Measurements from ENCODE around the gene GET4. TPM values are rescaled to one million over a fixed set of nuclear protein-coding genes. Genes with fewer than 3 reads are reported as not detected.

The GET4 gene
- polyA plus RNA-seq, 1 experiment, result 21.7 TPM

DNA sequence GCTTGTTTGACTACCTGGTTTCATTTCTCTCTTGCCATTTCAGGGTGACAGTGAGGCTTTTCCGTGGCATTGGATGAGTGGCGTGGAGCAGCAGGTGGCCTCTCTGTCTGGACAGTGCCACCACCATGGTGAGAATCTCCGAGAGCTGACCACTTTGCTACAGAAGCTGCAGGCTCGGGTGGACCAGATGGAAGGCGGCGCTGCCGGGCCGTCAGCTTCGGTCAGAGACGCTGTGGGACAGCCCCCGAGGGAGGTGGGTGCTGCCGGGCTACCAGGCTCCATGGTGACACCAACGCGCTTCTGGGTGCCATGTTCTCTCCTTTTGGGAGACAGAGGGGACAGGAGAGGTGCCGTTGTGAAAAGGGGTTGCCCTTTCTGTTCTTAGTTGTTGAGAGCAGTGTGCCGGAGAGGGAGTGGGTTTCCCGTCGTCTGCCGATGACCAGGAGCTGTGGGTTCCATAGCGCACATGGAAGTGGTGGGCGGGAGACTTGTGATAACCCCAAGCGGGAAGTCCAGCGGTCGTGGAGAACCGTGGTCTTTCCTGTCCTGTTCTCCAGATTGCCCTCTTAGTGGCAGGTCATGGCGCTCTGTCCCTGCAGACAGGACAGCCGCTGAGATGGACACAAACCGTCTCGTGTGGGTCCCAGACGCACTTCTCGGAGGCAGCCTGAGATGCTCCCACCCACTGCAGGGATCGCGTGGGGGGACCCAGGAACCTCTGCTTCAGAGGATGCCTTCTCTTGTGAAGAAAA, 22.8 kb upstream of the GET4 start:
- POLR2A ChIA-PET, result no interaction called here

GRCh38 chr7:854118-854775, 22.1 kb upstream of the GET4 start:
- CTCF ChIA-PET, result interaction anchor here (0.7 to 1.2 kb wide), 2 partner anchors 12 to 18 kb away, joined by 3 read pairs; no protein-coding TSS in a partner anchor
- no peak for TF ChIP-seq CTCF (IDR thresholded peaks at IDR 0.05; ENCODE audit: insufficient read depth, low read depth, low read length)
- Histone ChIP-seq H3K27me3 (ENCODE audit: control insufficient read depth, insufficient read depth, low read length) (no peaks in the 10 kb centered on the region), H3K4me3 (ENCODE audit: low read depth, low read length) (no peak overlapping the region), H3K36me3 (ENCODE audit: control insufficient read depth, insufficient read depth, low read length) (peaks cover 42% of the 10 kb centered on the region)
- no peak for DNase-seq (ENCODE audit: low read depth)
- POLR2A ChIA-PET, result no interaction called here

More for the DNA sequence above, 22.8 kb upstream of the GET4 start:
- no peak for TF ChIP-seq CTCF (IDR thresholded peaks at IDR 0.05; ENCODE audit: insufficient read depth, low read depth, low read length)
- Histone ChIP-seq H3K4me3 (ENCODE audit: low read depth, low read length) (no peak overlapping the region), H3K36me3 (ENCODE audit: control insufficient read depth, insufficient read depth, low read length) (peaks cover 41% of the 10 kb centered on the region), H3K27me3 (ENCODE audit: control insufficient read depth, insufficient read depth, low read length) (no peaks in the 10 kb centered on the region)
- DNase-seq (ENCODE audit: low read depth), result no peak
- CTCF ChIA-PET, result interaction anchor here (0.7 to 1.2 kb wide), 2 partner anchors 12 to 17 kb away, joined by 3 read pairs; no protein-coding TSS in a partner anchor

GRCh38 chr7:855686-856369, 20.5 kb upstream of the GET4 start:
- Histone ChIP-seq H3K36me3 (ENCODE audit: control insufficient read depth, insufficient read depth, low read length) (peaks cover 49% of the 10 kb centered on the region), H3K4me3 (ENCODE audit: low read depth, low read length) (no peak overlapping the region), H3K27me3 (ENCODE audit: control insufficient read depth, insufficient read depth, low read length) (no peaks in the 10 kb centered on the region)
- POLR2A ChIA-PET, result no interaction called here
- no peak for TF ChIP-seq CTCF (IDR thresholded peaks at IDR 0.05; ENCODE audit: insufficient read depth, low read depth, low read length)
- CTCF ChIA-PET, result no interaction called here
- DNase-seq (ENCODE audit: low read depth), result no peak

DNA sequence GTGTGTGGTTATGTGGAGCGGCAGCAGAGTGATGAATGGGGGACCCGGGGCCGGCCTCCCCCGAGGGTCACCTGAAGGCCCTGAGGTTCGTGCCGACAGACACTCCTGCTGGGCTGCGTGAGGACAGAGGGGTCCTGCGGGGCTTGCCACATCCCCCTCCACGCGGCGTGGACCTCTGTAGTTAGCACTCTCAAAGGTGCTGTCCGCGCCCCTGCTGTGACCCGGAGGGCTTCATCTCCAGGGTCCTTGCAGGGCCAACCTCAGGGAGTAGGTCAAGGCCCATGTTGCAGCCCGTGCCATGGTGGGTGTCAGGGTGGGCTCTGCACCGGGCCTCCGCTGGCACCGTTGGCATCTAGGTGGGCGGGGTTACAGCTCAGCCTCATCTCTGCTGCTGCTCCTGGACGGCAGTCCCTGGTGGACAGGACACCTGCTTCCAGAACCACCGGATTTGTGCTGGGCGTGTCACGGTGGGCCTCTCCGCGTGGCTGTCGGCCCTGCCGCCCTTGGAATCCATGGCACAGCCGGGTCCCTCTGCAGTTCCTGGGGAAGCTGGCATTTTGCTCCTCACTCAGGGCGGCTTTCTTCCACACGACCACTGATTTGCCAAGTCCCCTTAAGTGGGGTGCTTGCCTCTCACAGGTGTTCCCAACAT, 19.8 kb upstream of the GET4 start:
- Histone ChIP-seq H3K4me3 (ENCODE audit: low read depth, low read length) (no peak overlapping the region), H3K36me3 (ENCODE audit: control insufficient read depth, insufficient read depth, low read length) (peaks cover 51% of the 10 kb centered on the region), H3K27me3 (ENCODE audit: control insufficient read depth, insufficient read depth, low read length) (no peaks in the 10 kb centered on the region)
- no peak for TF ChIP-seq CTCF (IDR thresholded peaks at IDR 0.05; ENCODE audit: insufficient read depth, low read depth, low read length)
- DNase-seq (ENCODE audit: low read depth), result no peak
- ChIA-PET POLR2A (no interaction called here), CTCF (interaction anchor here (1.0 to 1.8 kb wide), 4 partner anchors 10 to 20 kb away, joined by 3 to 7 read pairs (median 3); no protein-coding TSS in a partner anchor)

All from BJ (cell line).